Esophagus squamous epithelium (tissue), 4 donors: ENCODE measurements around the gene MOB2.

Experiments used
- POLR2A ChIP-seq, 4 donors: fragments of 450-650 bp; IDR thresholded peaks; one replicate each; pipeline ENCODE4 v1.6.1; 2017; ENCODE audit warnings: antibody characterized with exemption in 4 of 4, mild to moderate bottlenecking in 4 of 4, moderate library complexity in 3 of 4
- TF ChIP-seq, protein P1 (sequence below), 6 experiments: fragments of 450-650 bp in 4 of 6; fragments of 200-600 bp in 2 of 6; sonication (generic) in 2 of 6; IDR thresholded peaks; one replicate each; pipeline ENCODE4 v1.5.1; 2016 to 2019; ENCODE audit warnings: antibody characterized with exemption in 6 of 6, mild to moderate bottlenecking in 4 of 6, moderate library complexity in 4 of 6

DNA sequence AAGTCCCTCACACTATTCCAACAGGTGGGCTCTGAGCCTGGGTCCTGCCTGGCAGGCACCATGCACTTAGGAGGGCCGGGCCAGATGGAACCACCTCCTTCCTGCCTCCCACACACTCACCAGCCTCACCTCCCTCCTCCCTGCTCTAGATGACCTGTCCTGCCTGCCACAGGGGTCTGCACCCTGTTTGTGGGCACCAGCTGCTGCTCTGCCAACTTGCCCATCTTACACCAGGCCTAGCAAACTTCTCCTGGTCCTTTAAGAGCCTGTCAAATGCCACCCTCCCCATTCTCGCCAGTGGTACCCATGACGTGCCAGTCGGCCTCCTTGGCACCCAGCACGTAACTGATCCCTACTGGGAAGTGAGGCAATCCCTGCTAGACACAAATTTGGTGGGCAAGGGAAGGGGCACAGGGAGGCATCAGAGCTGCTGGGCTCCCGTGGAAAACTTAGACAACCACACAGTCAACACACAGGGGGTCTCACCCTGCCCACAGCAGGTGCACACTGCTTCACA lies 3.1 kb downstream of the MOB2 start:
- TF ChIP-seq, protein P1, sequence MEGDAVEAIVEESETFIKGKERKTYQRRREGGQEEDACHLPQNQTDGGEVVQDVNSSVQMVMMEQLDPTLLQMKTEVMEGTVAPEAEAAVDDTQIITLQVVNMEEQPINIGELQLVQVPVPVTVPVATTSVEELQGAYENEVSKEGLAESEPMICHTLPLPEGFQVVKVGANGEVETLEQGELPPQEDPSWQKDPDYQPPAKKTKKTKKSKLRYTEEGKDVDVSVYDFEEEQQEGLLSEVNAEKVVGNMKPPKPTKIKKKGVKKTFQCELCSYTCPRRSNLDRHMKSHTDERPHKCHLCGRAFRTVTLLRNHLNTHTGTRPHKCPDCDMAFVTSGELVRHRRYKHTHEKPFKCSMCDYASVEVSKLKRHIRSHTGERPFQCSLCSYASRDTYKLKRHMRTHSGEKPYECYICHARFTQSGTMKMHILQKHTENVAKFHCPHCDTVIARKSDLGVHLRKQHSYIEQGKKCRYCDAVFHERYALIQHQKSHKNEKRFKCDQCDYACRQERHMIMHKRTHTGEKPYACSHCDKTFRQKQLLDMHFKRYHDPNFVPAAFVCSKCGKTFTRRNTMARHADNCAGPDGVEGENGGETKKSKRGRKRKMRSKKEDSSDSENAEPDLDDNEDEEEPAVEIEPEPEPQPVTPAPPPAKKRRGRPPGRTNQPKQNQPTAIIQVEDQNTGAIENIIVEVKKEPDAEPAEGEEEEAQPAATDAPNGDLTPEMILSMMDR (IDR thresholded peaks at IDR 0.05) = no peak
- TF ChIP-seq POLR2A (IDR thresholded peaks at IDR 0.05) = no peak
